Esophagus muscularis mucosa (tissue), 4 donors: Measurements from ENCODE around the gene HDGFL2. TPM values are rescaled to one million over a fixed set of nuclear protein-coding genes. Genes with fewer than 3 reads are reported as not detected.
"Not testable (repeated sequence)": the region's sequence is repeated elsewhere in the genome, so short reads cannot be mapped to it uniquely, and the experiment has no call there.

Experiments used
- DNase-seq: peaks from one replicate; pipeline ENCODE4 v3.0.0-alpha.2; 2017; ENCODE audit errors: extremely low spot score
- H3K27ac ChIP-seq, 4 donors: fragments of 200-600 bp; sonication (generic); replicated peaks in 1 of 4; 1 replicate in 3 of 4; 2 replicates in 1 of 4; pipeline ENCODE4 v1.5.1; 2016 to 2019; ENCODE audit warnings: mild to moderate bottlenecking in 1 of 4
- H3K27me3 ChIP-seq, 4 donors: fragments of 200-600 bp; sonication (generic); one replicate each; pipeline versions ENCODE4 v1.5.1 to v1.6.0; 2016 to 2019
- H3K36me3 ChIP-seq, 4 donors: fragments of 200-600 bp; sonication (generic); one replicate each; pipeline ENCODE4 v1.5.1; 2016 to 2019
- H3K4me1 ChIP-seq, 4 donors: fragments of 200-600 bp; sonication (generic); one replicate each; pipeline ENCODE4 v1.5.1; 2016 to 2019
- H3K4me3 ChIP-seq, 4 donors: fragments of 200-600 bp; sonication (generic); 1 replicate in 2 of 4; 2 replicates in 2 of 4; pipeline ENCODE4 v1.5.1; 2016 to 2019; ENCODE audit warnings: mild to moderate bottlenecking in 4 of 4, moderate library complexity in 1 of 4
- H3K9me3 ChIP-seq, 4 donors: fragments of 200-600 bp; sonication (generic); 1 replicate in 3 of 4; 2 replicates in 1 of 4; pipeline ENCODE4 v1.5.1; 2016 to 2019
- EP300 ChIP-seq: sonication (generic); formaldehyde crosslinking; IDR thresholded peaks from one replicate; pipeline ENCODE4 v1.6.1; 2017; ENCODE audit warnings: antibody characterized with exemption
- POLR2A ChIP-seq: fragments of 450-650 bp; IDR thresholded peaks from one replicate; pipeline ENCODE4 v1.6.1; 2017; ENCODE audit warnings: antibody characterized with exemption, moderate library complexity, mild to moderate bottlenecking, low read depth
- POLR2AphosphoS5 ChIP-seq, 2 donors: sonication (generic); formaldehyde crosslinking; IDR thresholded peaks; one replicate each; pipeline ENCODE4 v1.6.1; 2017; ENCODE audit warnings: antibody characterized with exemption in 2 of 2
- WGBS: methylation state at CpG from one replicate; pipeline ENCODE4 v1.1.5; 2018; 5-methylcytosine and 5-hydroxymethylcytosine counted together
- intact Hi-C: fragments of 100-400 bp; cut with DNase I; formaldehyde crosslinking; loops from one replicate; pipeline ENCODE4 v1.15.1; 2023
- total RNA-seq, 4 donors: library from RNA; depleted of rRNA; stranded (reverse); fragments of >200 nt; gene quantifications; one replicate each; pipeline versions ENCODE4 v1.1.0 to v1.2.1, GENCODE V29; 2016
- TF ChIP-seq, protein P1 (sequence below), 3 experiments: fragments of 200-600 bp in 2 of 3; fragments of 450-650 bp in 1 of 3; sonication (generic) in 2 of 3; IDR thresholded peaks; one replicate each; pipeline ENCODE4 v1.5.1; 2017 to 2019; ENCODE audit warnings: antibody characterized with exemption in 3 of 3, mild to moderate bottlenecking in 2 of 3, moderate library complexity in 1 of 3

HDGFL2 gene
- total RNA-seq, 4 donors from 2014 or later = 30.5 to 72.3 (median 45.5) TPM

DNA sequence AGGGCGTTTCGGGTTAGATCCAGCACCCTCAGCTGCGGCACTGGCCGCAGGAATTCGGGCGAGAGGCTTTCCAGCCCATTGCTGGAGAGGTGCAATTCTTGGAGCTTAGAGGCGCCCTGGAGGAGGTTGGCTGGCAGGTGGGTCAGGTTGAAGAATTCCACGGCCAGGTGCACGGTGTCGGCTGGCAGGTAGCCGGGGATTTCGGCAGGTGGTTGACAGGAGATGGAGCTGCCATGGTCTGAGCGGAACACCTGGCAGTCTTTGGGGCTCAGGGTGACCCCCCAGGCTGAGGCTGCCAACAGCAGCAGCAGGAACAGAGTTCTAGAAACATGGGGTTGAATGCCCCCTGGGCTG is 66.5 kb downstream of the HDGFL2 start:
- Histone ChIP-seq H3K4me3 (no peak overlapping the region), H3K27ac (no peak overlapping the region), H3K9me3 (peaks cover 0 to 8% (median 3%) of the 10 kb centered on the region in 4 donors), H3K27me3 (peaks cover 0 to 24% (median 0%) of the 10 kb centered on the region in 4 donors), H3K4me1 (peaks cover 8 to 20% (median 18%) of the 10 kb centered on the region in 4 donors), H3K36me3 (no peaks in the 10 kb centered on the region)
- intact Hi-C loops = no loop called here
- 92% methylated on average over 13 of the region's 13 CpGs for WGBS
- no peak for DNase-seq
- TF ChIP-seq EP300 = no peak
- TF ChIP-seq POLR2A = no peak
- no peak for TF ChIP-seq POLR2AphosphoS5 (IDR thresholded peaks at IDR 0.05)
- TF ChIP-seq, protein P1, sequence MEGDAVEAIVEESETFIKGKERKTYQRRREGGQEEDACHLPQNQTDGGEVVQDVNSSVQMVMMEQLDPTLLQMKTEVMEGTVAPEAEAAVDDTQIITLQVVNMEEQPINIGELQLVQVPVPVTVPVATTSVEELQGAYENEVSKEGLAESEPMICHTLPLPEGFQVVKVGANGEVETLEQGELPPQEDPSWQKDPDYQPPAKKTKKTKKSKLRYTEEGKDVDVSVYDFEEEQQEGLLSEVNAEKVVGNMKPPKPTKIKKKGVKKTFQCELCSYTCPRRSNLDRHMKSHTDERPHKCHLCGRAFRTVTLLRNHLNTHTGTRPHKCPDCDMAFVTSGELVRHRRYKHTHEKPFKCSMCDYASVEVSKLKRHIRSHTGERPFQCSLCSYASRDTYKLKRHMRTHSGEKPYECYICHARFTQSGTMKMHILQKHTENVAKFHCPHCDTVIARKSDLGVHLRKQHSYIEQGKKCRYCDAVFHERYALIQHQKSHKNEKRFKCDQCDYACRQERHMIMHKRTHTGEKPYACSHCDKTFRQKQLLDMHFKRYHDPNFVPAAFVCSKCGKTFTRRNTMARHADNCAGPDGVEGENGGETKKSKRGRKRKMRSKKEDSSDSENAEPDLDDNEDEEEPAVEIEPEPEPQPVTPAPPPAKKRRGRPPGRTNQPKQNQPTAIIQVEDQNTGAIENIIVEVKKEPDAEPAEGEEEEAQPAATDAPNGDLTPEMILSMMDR (IDR thresholded peaks at IDR 0.05) = no peak

- Histone ChIP-seq H3K4me1 (peaks cover 8 to 20% (median 18%) of the 10 kb centered on the region in 4 donors), H3K27me3 (peaks cover 0 to 24% (median 0%) of the 10 kb centered on the region in 4 donors), H3K27ac (peak overlapping the region in 2 of 4 donors; percentile 8 to 15), H3K9me3 (peaks cover 0 to 8% (median 3%) of the 10 kb centered on the region in 4 donors), H3K4me3 (no peak overlapping the region), H3K36me3 (no peaks in the 10 kb centered on the region)
- WGBS = 81% methylated on average over 2 of the region's 3 CpGs
- intact Hi-C loops = no loop called here
- no peak for TF ChIP-seq POLR2AphosphoS5 (IDR thresholded peaks at IDR 0.05)
- DNase-seq = no peak
Observed at GRCh38 chr19:4539169-4539692, 67.1 kb downstream of the HDGFL2 start.

GRCh38 chr19:4539693-4540581 is 67.8 kb downstream of the HDGFL2 start, which contains the start of gene LRG1:
LRG1 (minus strand) TSS chr19:4540036; CDS start chr19:4540013, 23 bp downstream.
- intact Hi-C loops = no loop called here
- peaks cover 0 to 8% (median 3%) of the 10 kb centered on the region in 4 donors for H3K9me3 ChIP-seq
- peaks cover 0 to 24% (median 0%) of the 10 kb centered on the region in 4 donors for H3K27me3 ChIP-seq
- no peaks in the 10 kb centered on the region for H3K36me3 ChIP-seq
- peak within 1 kb of the TSS in 2 of 4 donors; percentile 15 to 21 for H3K27ac ChIP-seq
- TF ChIP-seq POLR2A (no peak), EP300 (no peak), POLR2AphosphoS5 (IDR thresholded peaks at IDR 0.05) (peak in 1 of 2 donors; percentile 10)
- TF ChIP-seq, protein P1 (IDR thresholded peaks at IDR 0.05) = no peak
- 32% methylated on average over 5 of the region's 14 CpGs for WGBS
- DNase-seq = no peak
- H3K4me1 ChIP-seq = peaks cover 8 to 15% (median 12%) of the 10 kb centered on the region in 4 donors
- no peak within 1 kb of the TSS for H3K4me3 ChIP-seq

DNA sequence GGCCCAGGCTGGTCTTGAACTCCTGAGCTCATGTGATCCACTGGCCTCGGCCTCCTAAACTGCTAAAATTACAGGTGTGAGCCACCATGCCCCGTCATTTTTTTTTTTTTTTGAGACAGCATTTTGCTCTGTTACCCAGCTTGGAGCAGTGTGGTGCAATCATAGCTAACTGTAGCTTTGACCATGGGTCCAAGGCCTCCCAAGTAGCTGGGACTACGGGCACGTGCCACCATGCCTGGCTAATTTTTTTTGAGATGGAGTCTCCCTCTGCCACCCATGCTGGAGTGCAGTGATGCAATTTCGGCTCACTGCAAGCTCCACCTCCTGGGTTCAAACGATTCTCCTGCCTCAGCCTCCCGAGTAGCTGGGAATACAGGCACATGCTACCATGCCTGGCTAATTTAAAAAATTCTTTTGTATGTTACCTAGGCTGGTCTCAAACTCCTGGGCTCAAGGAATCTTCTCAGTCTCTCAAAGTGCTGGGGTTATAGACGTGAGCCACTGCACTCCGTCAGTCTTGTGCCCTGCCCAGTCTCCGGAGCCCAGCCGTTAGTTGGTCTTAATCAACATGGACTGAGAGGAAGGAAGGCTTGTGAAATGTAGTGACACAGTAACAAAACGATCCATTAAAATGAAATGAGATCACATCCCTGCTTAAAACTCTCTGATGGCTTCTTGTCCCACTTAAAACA is 69.2 kb downstream of the HDGFL2 start:
- Histone ChIP-seq H3K9me3 (peaks cover 0 to 8% (median 3%) of the 10 kb centered on the region in 4 donors), H3K4me3 (no peak overlapping the region), H3K36me3 (peaks cover 0 to 4% (median 0%) of the 10 kb centered on the region in 4 donors), H3K4me1 (peaks cover 0 to 4% (median under 1%) of the 10 kb centered on the region in 4 donors), H3K27ac (no peak overlapping the region), H3K27me3 (peaks cover 0 to 24% (median 0%) of the 10 kb centered on the region in 4 donors)
- no peak for DNase-seq
- intact Hi-C loops = no loop called here
- 72% methylated on average over 12 of the region's 12 CpGs for WGBS
- TF ChIP-seq EP300 = no peak
- TF ChIP-seq POLR2AphosphoS5 (IDR thresholded peaks at IDR 0.05) = no peak
- TF ChIP-seq, protein P1 (IDR thresholded peaks at IDR 0.05) = no peak
- no peak for TF ChIP-seq POLR2A

DNA sequence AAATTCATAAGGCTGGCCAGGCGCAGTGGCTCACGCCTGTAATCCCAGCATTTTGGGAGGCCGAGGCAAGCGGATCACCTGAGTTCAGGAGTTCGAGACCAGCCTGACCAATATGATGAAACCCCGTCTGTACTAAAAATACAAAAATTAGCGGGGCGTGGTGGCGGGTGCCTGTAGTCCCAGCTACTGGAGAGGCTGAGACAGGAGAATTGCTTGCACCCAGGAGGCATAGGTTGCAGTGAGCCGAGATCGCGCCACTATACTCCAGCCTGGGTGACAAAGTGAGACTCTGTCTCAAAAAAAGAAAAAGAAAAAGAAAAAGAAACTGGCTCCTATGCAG is 69.7 kb downstream of the HDGFL2 start:
- 94% methylated on average over 12 of the region's 12 CpGs for WGBS
- H3K27ac ChIP-seq, H3K4me3 ChIP-seq, H3K4me1 ChIP-seq, DNase-seq, intact Hi-C loops, H3K36me3 ChIP-seq, H3K9me3 ChIP-seq: not testable (repeated sequence)
- peaks cover 0 to 24% (median 0%) of the 10 kb centered on the region in 4 donors for H3K27me3 ChIP-seq
